Neuron (in vitro differentiated cells): ENCODE results near the gene CEP170.
"Not testable (repeated sequence)": the region's sequence is repeated elsewhere in the genome, so short reads cannot be mapped to it uniquely, and the experiment has no call there.

Experiments
- H2AFZ ChIP-seq: one replicate; pipeline ENCODE4 v1.6.1; 2013; ENCODE audit warnings: low read depth, mild to moderate bottlenecking, inconsistent platforms, low read length, moderate library complexity
- H3K27me3 ChIP-seq: one replicate; pipeline ENCODE4 v1.6.1; 2013; ENCODE audit warnings: low read length; ENCODE audit not compliant: insufficient read depth
- H3K36me3 ChIP-seq: one replicate; pipeline ENCODE4 v1.6.1; 2013; ENCODE audit warnings: low read length; ENCODE audit not compliant: insufficient read depth
- H3K4me1 ChIP-seq: one replicate; pipeline ENCODE4 v1.6.1; 2013; ENCODE audit warnings: low read length; ENCODE audit not compliant: insufficient read depth
- H3K4me3 ChIP-seq: 2 replicates; pipeline ENCODE4 v1.5.1; 2013; ENCODE audit warnings: mild to moderate bottlenecking, low read length, moderate library complexity
- H3K9me3 ChIP-seq: one replicate; pipeline ENCODE4 v1.6.1; 2013; ENCODE audit warnings: low read length

Gene CEP170

GRCh38 chr1:243205026-243205501 is 50.0 kb downstream of the CEP170 start:
- peaks cover 11% of the 10 kb centered on the region for H3K36me3 ChIP-seq
- H3K4me1 ChIP-seq, H3K4me3 ChIP-seq: not testable (repeated sequence)

GRCh38 chr1:243204336-243204735 is 50.7 kb downstream of the CEP170 start:
- not testable (repeated sequence) for H3K9me3 ChIP-seq, H3K27me3 ChIP-seq, H3K4me1 ChIP-seq, H2AFZ ChIP-seq, H3K4me3 ChIP-seq
- H3K36me3 ChIP-seq: peaks cover 11% of the 10 kb centered on the region

More at GRCh38 chr1:243205026-243205501, 50.0 kb downstream of the CEP170 start:
- not testable (repeated sequence) for H2AFZ ChIP-seq, H3K27me3 ChIP-seq, H3K9me3 ChIP-seq

- not testable (repeated sequence) for H3K9me3 ChIP-seq, H2AFZ ChIP-seq, H3K4me3 ChIP-seq, H3K27me3 ChIP-seq, H3K4me1 ChIP-seq
- peaks cover 16% of the 10 kb centered on the region for H3K36me3 ChIP-seq
Observed at GRCh38 chr1:243203196-243203595, 51.9 kb downstream of the CEP170 start.

- H3K27me3 ChIP-seq, H3K9me3 ChIP-seq, H3K4me3 ChIP-seq, H3K4me1 ChIP-seq, H2AFZ ChIP-seq: not testable (repeated sequence)
- H3K36me3 ChIP-seq: peaks cover 27% of the 10 kb centered on the region
Observed at GRCh38 chr1:243201316-243201715, 53.8 kb downstream of the CEP170 start.

- not testable (repeated sequence) for H2AFZ ChIP-seq, H3K4me1 ChIP-seq, H3K27me3 ChIP-seq, H3K4me3 ChIP-seq, H3K9me3 ChIP-seq
- peaks cover 18% of the 10 kb centered on the region for H3K36me3 ChIP-seq
Observed at GRCh38 chr1:243197524-243197923, 57.6 kb downstream of the CEP170 start.

GRCh38 chr1:243193330-243193729 is 61.8 kb downstream of the CEP170 start:
- H3K36me3 ChIP-seq: peaks cover 14% of the 10 kb centered on the region
- H2AFZ ChIP-seq, H3K4me3 ChIP-seq: not testable (repeated sequence)

GRCh38 chr1:243186201-243186995 is 68.7 kb downstream of the CEP170 start:
- peaks cover 13% of the 10 kb centered on the region for H3K36me3 ChIP-seq
- H3K4me3 ChIP-seq, H3K4me1 ChIP-seq: not testable (repeated sequence)

More at GRCh38 chr1:243193330-243193729, 61.8 kb downstream of the CEP170 start:
- not testable (repeated sequence) for H3K9me3 ChIP-seq, H3K4me1 ChIP-seq, H3K27me3 ChIP-seq

GRCh38 chr1:243184787-243185186 is 70.3 kb downstream of the CEP170 start:
- not testable (repeated sequence) for H3K4me1 ChIP-seq, H3K9me3 ChIP-seq, H2AFZ ChIP-seq, H3K27me3 ChIP-seq, H3K4me3 ChIP-seq
- H3K36me3 ChIP-seq: peaks cover 13% of the 10 kb centered on the region

More at GRCh38 chr1:243186201-243186995, 68.7 kb downstream of the CEP170 start:
- not testable (repeated sequence) for H2AFZ ChIP-seq, H3K27me3 ChIP-seq, H3K9me3 ChIP-seq

GRCh38 chr1:243183661-243184060 is 71.4 kb downstream of the CEP170 start:
- not testable (repeated sequence) for H3K27me3 ChIP-seq, H3K4me1 ChIP-seq, H2AFZ ChIP-seq, H3K9me3 ChIP-seq, H3K4me3 ChIP-seq
- peaks cover 13% of the 10 kb centered on the region for H3K36me3 ChIP-seq

GRCh38 chr1:243183176-243183575 is 71.9 kb downstream of the CEP170 start:
- not testable (repeated sequence) for H3K27me3 ChIP-seq, H2AFZ ChIP-seq, H3K4me1 ChIP-seq, H3K4me3 ChIP-seq, H3K9me3 ChIP-seq
- peaks cover 11% of the 10 kb centered on the region for H3K36me3 ChIP-seq

GRCh38 chr1:243179720-243180119 is 75.4 kb downstream of the CEP170 start:
- Histone ChIP-seq H3K27me3 (no peaks in the 10 kb centered on the region), H2AFZ (no peak overlapping the region), H3K4me3 (no peak overlapping the region), H3K36me3 (peaks cover 7% of the 10 kb centered on the region), H3K9me3 (no peaks in the 10 kb centered on the region), H3K4me1 (peaks cover 2% of the 10 kb centered on the region)

GRCh38 chr1:243177792-243178191 is 77.3 kb downstream of the CEP170 start:
- H3K4me3 ChIP-seq, H3K27me3 ChIP-seq, H3K4me1 ChIP-seq, H2AFZ ChIP-seq, H3K36me3 ChIP-seq, H3K9me3 ChIP-seq: not testable (repeated sequence)

- H3K4me3 ChIP-seq, H2AFZ ChIP-seq, H3K27me3 ChIP-seq, H3K4me1 ChIP-seq, H3K36me3 ChIP-seq, H3K9me3 ChIP-seq: not testable (repeated sequence)
Observed at GRCh38 chr1:243173758-243174369, 81.2 kb downstream of the CEP170 start.
